CD4-positive, alpha-beta T cell treated with Interleukin-15 for 1 hour (primary cell): ENCODE data around the gene EMX2.
"Not testable (repeated sequence)": the region's sequence is repeated elsewhere in the genome, so short reads cannot be mapped to it uniquely, and the experiment has no call there.

Experiments
- DNase-seq: peaks from one replicate; pipeline ENCODE4 v3.0.0-alpha.2; 2020

Gene EMX2

DNA sequence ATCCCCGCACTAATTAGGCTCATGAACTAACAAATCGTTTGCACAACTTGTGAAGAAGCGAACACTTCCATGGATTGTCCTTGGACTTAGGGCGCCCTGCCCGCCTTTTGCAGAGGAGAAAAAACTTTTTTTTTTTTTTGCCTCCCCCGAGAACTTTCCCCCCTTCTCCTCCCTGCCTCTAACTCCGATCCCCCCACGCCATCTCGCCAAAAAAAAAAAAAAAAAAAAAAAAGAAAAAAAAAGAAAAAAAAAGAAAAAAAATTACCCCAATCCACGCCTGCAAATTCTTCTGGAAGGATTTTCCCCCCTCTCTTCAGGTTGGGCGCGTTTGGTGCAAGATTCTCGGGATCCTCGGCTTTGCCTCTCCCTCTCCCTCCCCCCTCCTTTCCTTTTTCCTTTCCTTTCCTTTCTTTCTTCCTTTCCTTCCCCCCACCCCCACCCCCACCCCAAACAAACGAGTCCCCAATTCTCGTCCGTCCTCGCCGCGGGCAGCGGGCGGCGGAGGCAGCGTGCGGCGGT, at the start of gene EMX2:
Gene EMX2, plus strand, starts transcription at position 41 of the 519 bp plus-strand sequence. CDS start 522 bp downstream, outside the sequence.
- no peak for DNase-seq

DNA sequence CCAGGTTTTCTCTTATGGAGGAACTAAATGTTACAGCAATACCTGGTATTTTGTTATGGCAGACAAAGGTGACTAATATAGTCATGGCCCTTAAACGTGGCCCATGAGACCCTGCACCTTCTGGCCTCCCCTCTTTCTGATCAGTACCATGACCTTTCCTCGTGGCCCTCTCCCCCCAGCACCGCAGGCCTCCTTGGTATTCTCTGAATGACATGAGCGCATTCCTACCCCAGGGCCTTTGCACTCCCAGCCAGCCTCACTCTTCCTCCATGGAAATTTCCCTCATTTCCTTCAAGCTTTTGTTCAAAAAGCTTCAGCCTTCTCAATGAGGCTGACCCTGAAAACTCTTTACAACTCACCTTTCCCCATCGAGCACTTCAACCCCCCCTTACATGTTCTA, 46.5 kb upstream of the EMX2 start:
- no peak for DNase-seq

GRCh38 chr10:117496616-117497028, 45.9 kb upstream of the EMX2 start:
- DNase-seq = peak; percentile 50

- no peak for DNase-seq
Measured at GRCh38 chr10:117497736-117498135, 44.8 kb upstream of the EMX2 start.

GRCh38 chr10:117499248-117500105, 43.1 kb upstream of the EMX2 start:
- no peak for DNase-seq

- DNase-seq = no peak
Measured at GRCh38 chr10:117500456-117500855, 42.1 kb upstream of the EMX2 start.

DNA sequence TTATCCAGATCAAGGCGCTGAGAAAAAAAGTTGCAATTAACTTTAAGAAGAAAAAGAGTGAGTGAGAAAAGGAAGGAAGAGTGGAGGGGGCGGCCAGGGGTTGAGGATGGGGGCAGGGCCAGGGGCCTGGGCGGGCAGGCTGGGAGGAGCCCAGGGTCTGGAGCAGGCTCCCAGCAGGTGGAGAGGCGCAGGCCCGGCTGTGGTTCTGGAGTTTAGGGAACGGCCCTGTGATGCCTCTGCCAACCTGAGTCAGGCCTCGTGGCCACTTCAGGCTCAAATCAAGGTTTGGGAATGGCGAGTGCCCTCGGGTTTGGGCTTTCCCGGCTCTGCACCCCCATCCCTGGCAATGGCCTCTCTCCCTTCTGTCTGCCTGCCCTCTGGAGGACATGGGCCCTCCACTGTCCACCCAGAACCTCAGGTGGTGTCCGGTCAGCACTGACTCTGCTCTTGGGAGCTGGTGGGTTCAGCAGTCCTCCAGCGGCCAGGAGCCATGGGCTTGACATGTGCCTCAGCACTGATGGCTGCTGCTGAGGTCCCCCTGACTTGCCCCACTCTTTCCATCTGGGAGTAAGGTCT, 41.0 kb upstream of the EMX2 start:
- DNase-seq = no peak

GRCh38 chr10:117502421-117503243, 39.9 kb upstream of the EMX2 start:
- no peak for DNase-seq

- DNase-seq = no peak
Measured at GRCh38 chr10:117503244-117504205, 39.0 kb upstream of the EMX2 start.

- DNase-seq = no peak
Measured at GRCh38 chr10:117504562-117504961, 38.0 kb upstream of the EMX2 start.

GRCh38 chr10:117507081-117507480, 35.5 kb upstream of the EMX2 start:
- DNase-seq = not testable (repeated sequence)

- DNase-seq = no peak
Measured at GRCh38 chr10:117509573-117509972, 33.0 kb upstream of the EMX2 start.

DNA sequence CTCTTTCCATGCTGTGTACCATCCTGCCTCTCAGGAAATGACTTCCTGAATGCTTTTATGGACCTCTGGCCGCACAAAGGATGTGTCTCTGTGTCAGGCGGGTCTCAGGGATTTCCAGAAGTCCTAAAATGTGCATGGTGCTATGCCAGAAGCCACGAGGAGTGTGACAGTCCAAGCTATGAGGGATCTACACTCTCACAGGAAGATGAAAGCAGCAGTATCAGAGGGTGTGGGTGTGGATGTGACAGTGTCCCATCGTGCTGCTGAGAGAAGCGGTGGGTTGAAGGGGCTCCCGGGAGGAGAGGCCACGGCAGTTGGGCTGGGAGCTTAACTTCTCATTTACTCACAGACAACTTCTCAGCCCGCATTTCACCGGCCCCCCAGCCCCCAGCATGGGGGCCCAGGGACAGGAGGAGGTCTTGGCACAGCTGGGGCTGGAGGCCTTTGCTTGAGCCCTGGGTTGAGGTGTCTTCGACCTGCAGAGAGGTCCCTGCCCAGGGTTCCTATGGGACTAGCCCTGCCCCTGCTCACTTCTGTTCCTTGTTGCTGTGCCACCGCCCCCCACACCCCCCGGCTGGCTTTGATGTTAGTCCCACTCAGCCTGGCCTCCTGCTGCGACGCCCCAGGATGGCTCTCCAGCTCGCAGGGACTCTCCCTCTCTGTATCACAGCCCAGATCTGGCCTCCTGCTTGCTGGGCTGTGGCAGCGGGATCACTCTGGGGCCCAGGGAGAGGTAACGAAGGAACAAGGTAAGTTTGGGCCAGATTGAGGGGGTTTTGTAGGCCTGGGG, 30.8 kb upstream of the EMX2 start:
- DNase-seq = no peak

GRCh38 chr10:117514971-117515370, 27.6 kb upstream of the EMX2 start:
- no peak for DNase-seq

- DNase-seq = no peak
Measured at GRCh38 chr10:117516681-117517080, 25.9 kb upstream of the EMX2 start.

DNA sequence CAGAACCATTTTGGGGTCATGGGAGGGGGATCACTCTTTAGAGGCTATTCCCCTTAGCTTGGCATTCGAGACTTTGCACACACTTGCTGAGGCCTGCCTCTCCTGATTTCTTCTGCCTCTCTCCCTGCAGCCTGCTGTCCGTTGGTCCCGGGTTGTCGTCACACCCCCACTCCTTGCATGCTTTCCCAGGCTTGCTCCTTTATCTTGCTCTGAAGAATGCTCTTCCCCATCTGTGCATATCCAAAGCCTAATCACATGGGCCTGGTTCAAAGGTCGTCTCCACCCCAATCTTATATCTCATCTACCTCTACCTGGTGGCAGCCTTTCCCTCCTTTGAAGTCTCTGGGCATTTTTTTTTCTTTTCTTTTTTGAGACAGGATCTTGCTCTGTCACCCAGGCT, 24.3 kb upstream of the EMX2 start:
- DNase-seq = no peak

DNA sequence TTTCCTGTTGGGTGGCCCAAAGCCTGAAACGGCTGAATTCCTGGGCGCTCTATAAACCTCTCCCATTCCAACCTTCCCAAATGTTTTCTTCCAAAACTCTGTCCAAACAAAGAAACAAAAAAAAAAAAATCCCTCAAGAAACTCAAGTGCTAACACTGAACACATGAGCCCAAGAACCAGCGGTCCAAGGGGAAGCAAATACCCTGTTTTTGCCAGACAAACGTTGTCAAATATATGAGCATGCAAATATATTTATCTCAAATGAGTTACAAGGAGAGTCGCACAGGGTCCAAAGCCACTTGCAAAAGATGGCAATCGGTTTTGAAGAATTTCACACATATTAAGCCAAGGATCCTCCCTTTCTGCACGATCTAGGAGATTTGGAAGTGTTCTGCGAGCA, 23.3 kb upstream of the EMX2 start:
- no peak for DNase-seq

DNA sequence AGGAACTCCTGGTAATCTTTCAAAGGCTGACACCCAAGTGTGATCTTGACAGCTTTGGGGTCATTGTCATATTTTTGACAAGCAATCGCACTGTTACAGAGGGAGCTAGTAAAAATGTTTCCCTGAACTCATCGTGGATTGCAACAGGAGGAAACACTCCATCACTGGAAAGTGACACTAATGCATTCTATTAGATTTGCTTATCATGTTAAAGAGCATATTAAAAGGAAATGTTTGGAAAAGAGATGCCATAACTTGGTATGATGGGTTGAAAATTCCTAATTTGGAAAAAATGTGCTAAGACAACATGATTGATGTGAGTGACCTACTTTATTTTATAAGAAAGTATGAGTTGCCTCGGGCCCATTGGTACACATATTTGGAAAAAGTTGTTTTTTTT, 22.7 kb upstream of the EMX2 start:
- no peak for DNase-seq

DNA sequence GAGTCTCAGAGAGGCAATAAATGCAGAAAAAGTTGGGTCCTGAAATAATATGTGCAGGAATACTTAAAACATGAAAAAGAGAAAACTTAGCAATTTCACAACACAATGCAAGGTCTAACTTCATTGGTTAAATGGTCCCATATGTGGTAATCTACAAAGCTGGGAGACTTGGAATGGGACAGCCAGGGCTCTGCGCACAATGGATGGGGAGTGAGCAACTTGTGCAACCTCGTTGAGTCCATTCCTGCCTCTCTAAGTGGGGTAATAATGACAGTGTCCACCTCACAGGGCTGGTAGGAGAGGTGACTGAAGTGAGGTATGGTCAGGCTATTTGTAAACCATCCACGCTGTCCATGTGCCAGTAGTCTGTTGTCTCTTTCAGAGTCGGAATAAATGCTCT, 11.8 kb upstream of the EMX2 start:
- no peak for DNase-seq

GRCh38 chr10:117531371-117532002, 11.1 kb upstream of the EMX2 start:
- no peak for DNase-seq

DNA sequence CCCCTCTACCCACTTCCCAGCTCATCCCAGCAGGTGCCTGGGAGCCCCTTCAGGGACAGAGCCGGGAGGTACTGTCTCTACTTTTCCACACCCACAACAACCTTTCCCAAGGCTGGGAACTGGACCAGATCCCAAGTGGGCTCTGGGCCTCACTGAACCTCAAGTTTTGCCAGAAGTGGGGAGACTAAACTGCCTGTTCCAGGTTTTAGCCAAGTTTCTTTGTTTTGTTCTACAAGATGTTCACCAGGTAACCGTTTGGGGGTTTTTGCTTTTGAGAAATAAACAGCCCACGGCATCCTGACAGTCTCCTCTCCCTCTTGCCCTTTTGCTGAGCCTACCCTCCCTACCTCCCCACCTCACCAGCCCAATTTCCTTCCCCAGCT, 10.6 kb upstream of the EMX2 start:
- no peak for DNase-seq
